GM18505 (cell line): ENCODE measurements around the gene CUX1.

Experiments
- ATAC-seq: cut with Tn5 transposase; IDR thresholded peaks from one replicate; pipeline ENCODE4 v1.9.1; 2021; ENCODE audit not compliant: unreplicated experiment
- POLR2A ChIP-seq: IDR thresholded peaks from 4 replicates; pipeline ENCODE4 v1.6.1; 2011; ENCODE audit warnings: borderline replicate concordance; ENCODE audit not compliant: insufficient read depth, insufficient read length; ENCODE audit errors: extremely low read depth

Gene CUX1

GRCh38 chr7:102069931-102070629 lies 252.7 kb downstream of the CUX1 start:
- TF ChIP-seq POLR2A: no peak
- no peak for ATAC-seq

GRCh38 chr7:102072003-102072402 lies 254.6 kb downstream of the CUX1 start:
- no peak for ATAC-seq
- TF ChIP-seq POLR2A: no peak

GRCh38 chr7:102072636-102073209 lies 255.3 kb downstream of the CUX1 start:
- ATAC-seq: no peak
- TF ChIP-seq POLR2A: no peak

- no peak for TF ChIP-seq POLR2A
- ATAC-seq: no peak
These were observed 256.8 kb downstream of the CUX1 start for GRCh38 chr7:102073931-102074880.

- no peak for TF ChIP-seq POLR2A
- ATAC-seq: no peak
These were observed 257.7 kb downstream of the CUX1 start for GRCh38 chr7:102075126-102075525.

- TF ChIP-seq POLR2A: no peak
- no peak for ATAC-seq
These were observed 258.2 kb downstream of the CUX1 start for GRCh38 chr7:102075553-102076135.

- no peak for ATAC-seq
- no peak for TF ChIP-seq POLR2A
These were observed 259.7 kb downstream of the CUX1 start for GRCh38 chr7:102077081-102077480.

GRCh38 chr7:102079140-102080018 lies 262.0 kb downstream of the CUX1 start:
- ATAC-seq: no peak
- no peak for TF ChIP-seq POLR2A

GRCh38 chr7:102080019-102080433 lies 262.6 kb downstream of the CUX1 start:
- ATAC-seq: no peak
- no peak for TF ChIP-seq POLR2A

GRCh38 chr7:102080434-102081243 lies 263.2 kb downstream of the CUX1 start:
- no peak for ATAC-seq
- no peak for TF ChIP-seq POLR2A

GRCh38 chr7:102081244-102081627 lies 263.8 kb downstream of the CUX1 start:
- ATAC-seq: no peak
- no peak for TF ChIP-seq POLR2A
